Muscle layer of colon (tissue), 2 donors: ENCODE data around the gene CCDC88C.

Source experiments
- H3K27ac ChIP-seq: one replicate; pipeline ENCODE4 v1.7.0; 2013; ENCODE audit warnings: low read depth, mild to moderate bottlenecking, low read length, moderate library complexity
- H3K27me3 ChIP-seq, 2 donors: one replicate each; pipeline ENCODE4 v1.7.0; 2013; ENCODE audit warnings: low read length in 2 of 2, mild to moderate bottlenecking in 2 of 2; ENCODE audit not compliant: insufficient read depth in 2 of 2, control insufficient read depth in 1 of 2
- H3K36me3 ChIP-seq: one replicate; pipeline ENCODE4 v1.7.0; 2013; ENCODE audit warnings: mild to moderate bottlenecking, low read length; ENCODE audit not compliant: insufficient read depth
- H3K4me1 ChIP-seq: one replicate; pipeline ENCODE4 v1.7.0; 2013; ENCODE audit warnings: mild to moderate bottlenecking, low read length; ENCODE audit not compliant: insufficient read depth
- H3K4me3 ChIP-seq, 2 donors: one replicate each; pipeline ENCODE4 v1.7.0; 2013; ENCODE audit warnings: low read length in 2 of 2, low read depth in 1 of 2, mild to moderate bottlenecking in 1 of 2, moderate library complexity in 1 of 2
- H3K9ac ChIP-seq: one replicate; pipeline ENCODE4 v1.7.0; 2013; ENCODE audit warnings: low read length
- H3K9me3 ChIP-seq: one replicate; pipeline ENCODE4 v1.7.0; 2013; ENCODE audit warnings: mild to moderate bottlenecking, low read length
- donor health status: abdominal sarcoma.
- donor health status: Adenocarcinoma of cecum.

The CCDC88C gene

GRCh38 chr14:91279354-91279753, 138.3 kb downstream of the CCDC88C start:
- H3K27ac ChIP-seq = no peak overlapping the region
- H3K36me3 ChIP-seq = no peaks in the 10 kb centered on the region
- H3K9me3 ChIP-seq = no peaks in the 10 kb centered on the region

DNA sequence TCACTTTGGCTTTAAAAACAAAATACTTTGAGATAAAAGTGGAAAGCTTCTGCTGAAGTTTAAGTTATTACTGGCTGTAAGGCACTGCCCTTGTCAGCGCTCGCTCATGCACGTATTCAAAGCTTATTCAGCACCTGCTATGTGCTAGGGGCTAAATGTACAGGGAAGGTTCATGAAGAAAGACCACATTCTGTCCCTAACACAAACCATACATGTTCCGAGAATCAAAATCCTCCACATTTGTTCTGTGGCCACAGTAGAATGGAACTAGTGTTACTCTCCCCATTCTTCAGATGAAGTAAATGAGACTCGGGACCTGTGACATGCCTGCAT, 139.3 kb downstream of the CCDC88C start:
- Histone ChIP-seq H3K9me3 (no peaks in the 10 kb centered on the region), H3K27ac (no peak overlapping the region), H3K4me1 (peaks cover 24% of the 10 kb centered on the region), H3K27me3 (no peaks in the 10 kb centered on the region), H3K4me3 (no peak overlapping the region), H3K36me3 (no peaks in the 10 kb centered on the region), H3K9ac (no peak overlapping the region)

More at GRCh38 chr14:91279354-91279753, 138.3 kb downstream of the CCDC88C start:
- Histone ChIP-seq H3K27me3 (no peaks in the 10 kb centered on the region), H3K4me1 (peaks cover 34% of the 10 kb centered on the region), H3K4me3 (no peak overlapping the region), H3K9ac (no peak overlapping the region)

DNA sequence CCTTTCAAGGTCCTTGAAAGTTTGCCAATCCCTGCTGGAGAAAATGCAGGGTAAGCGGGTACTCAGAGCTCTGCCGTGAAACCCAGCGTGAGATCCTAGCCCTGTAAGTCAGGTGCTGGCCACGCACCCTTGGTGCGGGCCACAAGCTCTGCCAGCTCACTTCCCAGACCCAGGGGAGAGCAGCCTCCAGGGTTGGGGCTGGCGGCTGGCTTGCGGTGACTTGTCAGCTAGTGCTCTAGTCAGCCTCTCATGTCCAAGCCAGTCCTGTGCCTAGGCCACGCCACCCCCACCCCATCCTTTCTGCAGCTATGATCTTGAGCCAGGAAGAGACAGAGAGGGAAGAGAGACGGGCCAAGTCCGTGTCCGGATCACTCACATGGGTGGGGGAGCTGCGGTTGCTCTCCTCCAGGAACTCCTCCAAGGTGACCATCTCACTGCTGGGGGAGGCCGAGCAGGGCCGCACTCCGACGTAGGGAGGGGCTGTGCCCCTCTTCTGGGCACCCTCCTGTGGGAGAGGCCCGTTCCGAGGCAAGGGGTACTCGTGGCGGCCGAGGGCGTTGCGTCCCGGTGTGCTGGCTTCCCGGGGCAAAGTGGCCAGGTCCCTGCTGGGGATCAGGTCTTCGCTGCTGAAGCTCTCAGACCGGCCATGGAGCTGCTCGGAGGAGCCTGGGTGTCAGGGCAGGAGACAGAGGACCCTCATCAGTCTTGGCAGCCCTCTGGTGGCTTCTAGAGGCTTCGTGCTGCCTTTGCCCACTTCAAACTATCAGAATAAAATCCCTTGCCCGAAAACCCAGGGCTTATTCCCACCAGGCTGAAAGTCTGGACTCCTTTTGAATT, 139.9 kb downstream of the CCDC88C start:
- H3K4me3 ChIP-seq = no peak overlapping the region
- H3K36me3 ChIP-seq = no peaks in the 10 kb centered on the region
- no peaks in the 10 kb centered on the region for H3K27me3 ChIP-seq
- no peak overlapping the region for H3K27ac ChIP-seq
- H3K9ac ChIP-seq = no peak overlapping the region
- no peaks in the 10 kb centered on the region for H3K9me3 ChIP-seq
- H3K4me1 ChIP-seq = peaks cover 22% of the 10 kb centered on the region

DNA sequence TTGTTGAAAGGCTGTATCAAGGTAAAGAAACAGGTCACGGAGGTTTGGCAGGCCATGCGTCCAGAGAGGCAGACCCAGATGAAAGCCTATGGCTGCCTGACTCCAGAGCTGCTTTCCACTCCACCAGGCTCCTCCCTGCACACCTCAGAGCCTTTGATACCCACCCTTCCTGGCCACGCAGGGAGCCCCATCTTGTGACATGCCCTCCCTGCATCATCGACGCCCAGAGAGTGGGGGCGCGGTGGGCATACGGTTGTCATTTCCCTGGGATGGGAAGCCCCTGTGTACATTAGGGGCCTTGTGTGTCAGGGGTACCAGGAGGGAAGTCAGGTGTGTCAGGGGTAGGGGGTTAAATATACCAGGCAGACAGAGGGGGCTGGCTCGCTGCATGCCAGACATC, 142.8 kb downstream of the CCDC88C start:
- Histone ChIP-seq H3K27ac (no peak overlapping the region), H3K4me3 (no peak overlapping the region), H3K27me3 (no peaks in the 10 kb centered on the region), H3K4me1 (peaks cover 26% of the 10 kb centered on the region), H3K9me3 (no peaks in the 10 kb centered on the region), H3K36me3 (no peaks in the 10 kb centered on the region), H3K9ac (no peak overlapping the region)

DNA sequence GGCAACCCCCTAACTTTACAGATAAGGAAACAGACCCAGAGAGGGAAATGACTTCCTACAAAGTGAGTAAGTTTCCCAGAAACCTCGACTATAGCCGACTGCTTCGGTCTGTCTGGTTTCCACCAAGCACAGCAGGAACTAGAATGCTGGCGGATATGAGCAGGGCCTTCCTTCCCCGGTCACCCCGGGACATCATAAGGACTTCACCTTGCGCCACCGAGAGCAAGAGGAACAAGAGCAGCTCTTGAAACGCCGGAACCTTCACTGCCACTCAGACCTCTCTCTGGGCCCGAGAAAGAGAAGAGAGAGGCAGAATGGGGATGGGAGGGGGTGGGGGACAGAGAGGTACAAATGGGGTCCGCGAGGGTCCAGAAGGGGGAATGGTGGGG, 143.7 kb downstream of the CCDC88C start:
- Histone ChIP-seq H3K4me1 (peaks cover 30% of the 10 kb centered on the region), H3K4me3 (no peak overlapping the region), H3K9ac (no peak overlapping the region), H3K27me3 (no peaks in the 10 kb centered on the region), H3K27ac (no peak overlapping the region), H3K36me3 (no peaks in the 10 kb centered on the region), H3K9me3 (no peaks in the 10 kb centered on the region)

- no peak overlapping the region for H3K27ac ChIP-seq
- peaks cover 29% of the 10 kb centered on the region for H3K4me1 ChIP-seq
These were observed 144.2 kb downstream of the CCDC88C start for GRCh38 chr14:91273273-91273884.

GRCh38 chr14:91272341-91273272, 145.0 kb downstream of the CCDC88C start:
- Histone ChIP-seq H3K4me1 (peaks cover 21% of the 10 kb centered on the region), H3K4me3 (no peak overlapping the region), H3K9me3 (no peaks in the 10 kb centered on the region), H3K27me3 (no peaks in the 10 kb centered on the region), H3K27ac (no peak overlapping the region), H3K36me3 (no peaks in the 10 kb centered on the region), H3K9ac (no peak overlapping the region)

More at GRCh38 chr14:91273273-91273884, 144.2 kb downstream of the CCDC88C start:
- no peaks in the 10 kb centered on the region for H3K27me3 ChIP-seq
- H3K9me3 ChIP-seq = no peaks in the 10 kb centered on the region
- no peaks in the 10 kb centered on the region for H3K36me3 ChIP-seq
- no peak overlapping the region for H3K9ac ChIP-seq
- H3K4me3 ChIP-seq = no peak overlapping the region

DNA sequence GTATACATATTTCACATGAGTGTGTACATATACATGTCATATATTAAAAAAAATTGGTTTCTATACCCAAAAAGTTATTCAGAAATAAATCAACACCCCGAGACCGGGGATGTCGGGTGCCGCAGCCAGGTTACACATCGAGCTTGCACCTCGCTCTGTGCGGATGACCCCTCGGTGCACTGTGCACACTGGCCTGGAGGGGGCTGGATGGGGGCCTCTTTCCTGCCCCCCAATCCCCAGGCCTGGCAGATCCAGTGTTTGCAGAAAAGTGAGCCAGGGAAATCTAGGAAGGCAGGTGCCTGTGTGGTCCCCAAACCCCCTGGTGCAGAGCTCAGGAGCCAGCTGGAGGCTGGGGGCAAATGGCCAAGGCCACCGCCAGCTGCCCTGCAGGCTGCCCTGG, 146.0 kb downstream of the CCDC88C start:
- H3K9ac ChIP-seq = no peak overlapping the region
- no peaks in the 10 kb centered on the region for H3K27me3 ChIP-seq

DNA sequence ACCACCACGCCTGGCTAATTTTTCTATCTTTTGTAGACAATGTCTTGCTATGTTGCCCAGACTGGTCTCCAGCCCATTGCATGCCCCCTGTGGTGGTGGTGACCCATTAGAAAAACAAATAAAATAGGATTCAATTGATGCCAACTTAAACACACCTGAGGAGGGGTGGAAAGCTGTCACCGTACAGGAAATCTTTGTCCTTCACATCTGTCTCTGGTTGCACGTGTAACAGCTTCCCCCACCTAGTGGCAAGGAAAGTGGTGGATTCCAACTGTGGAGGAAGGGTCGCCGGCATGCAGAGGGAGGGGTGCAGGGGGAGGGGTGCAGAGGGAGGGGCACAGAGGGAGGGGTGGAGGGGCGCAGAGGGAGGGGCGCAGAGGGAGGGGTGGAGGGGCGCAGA, 147.0 kb downstream of the CCDC88C start:
- Histone ChIP-seq H3K4me3 (no peak overlapping the region), H3K36me3 (no peaks in the 10 kb centered on the region), H3K27me3 (no peaks in the 10 kb centered on the region), H3K27ac (no peak overlapping the region), H3K9me3 (no peaks in the 10 kb centered on the region), H3K4me1 (peaks cover 7% of the 10 kb centered on the region), H3K9ac (no peak overlapping the region)

More for the DNA sequence above, 146.0 kb downstream of the CCDC88C start:
- Histone ChIP-seq H3K4me3 (no peak overlapping the region), H3K9me3 (no peaks in the 10 kb centered on the region), H3K27ac (no peak overlapping the region), H3K36me3 (no peaks in the 10 kb centered on the region), H3K4me1 (peaks cover 11% of the 10 kb centered on the region)

DNA sequence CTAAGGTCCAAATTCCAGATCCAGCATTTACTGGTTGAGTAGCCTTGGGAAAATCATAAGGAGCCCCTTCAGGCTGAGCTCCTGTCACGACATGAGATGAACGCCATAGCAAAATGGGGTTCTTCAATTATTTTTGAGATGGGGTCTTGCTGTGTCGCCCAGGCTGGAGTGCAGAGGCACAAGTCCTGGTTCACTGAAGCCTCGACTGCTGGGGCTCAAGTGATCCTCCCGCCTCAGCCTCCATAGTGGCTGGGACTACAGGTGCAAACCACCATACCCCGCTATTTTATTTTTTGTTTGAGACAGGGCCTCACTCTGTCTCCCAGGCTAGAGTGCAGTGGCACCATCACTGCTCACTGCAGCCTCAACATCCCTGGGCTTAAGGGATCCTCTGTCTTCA, 147.4 kb downstream of the CCDC88C start:
- no peak overlapping the region for H3K4me3 ChIP-seq
- no peaks in the 10 kb centered on the region for H3K9me3 ChIP-seq
- H3K4me1 ChIP-seq = peaks cover 7% of the 10 kb centered on the region
- no peak overlapping the region for H3K9ac ChIP-seq
- no peak overlapping the region for H3K27ac ChIP-seq
- no peaks in the 10 kb centered on the region for H3K36me3 ChIP-seq
- no peaks in the 10 kb centered on the region for H3K27me3 ChIP-seq
